ENCODE results near the gene HOXD9. TPM values are rescaled to one million over a fixed set of nuclear protein-coding genes. Genes with fewer than 3 reads are reported as not detected.

Gene HOXD9
- total and polyA plus RNA-seq, 2 of the 8 experiments (the other 6 are each of a cell fraction or from before 2014, with no cell fraction given): not detected

GRCh38 chr2:176102309-176102866 lies 20.1 kb upstream of the HOXD9 start:
- no peak overlapping the region for H2AFZ ChIP-seq (ENCODE audit: low read length)
- H2BK12ac ChIP-seq (ENCODE audit: low read depth, low read length): peak overlapping the region; percentile 80; the same call in 1 of the 2 replicates
- H3K4me1 ChIP-seq (replicated peaks in 1 of 4; ENCODE audit: control insufficient read depth in 3 of 4, insufficient read depth in 4 of 4, low read length in 3 of 4): peaks cover 0 to 35% (median 19%) of the 10 kb centered on the region in 4 experiments; a peak in 6 of 7 replicates
- no peak overlapping the region for H3K9ac ChIP-seq (replicated peaks in 1 of 4; ENCODE audit: extremely low read depth in 1 of 4, low read depth in 3 of 4, low read length in 3 of 4)
- H4K91ac ChIP-seq (replicated peaks; ENCODE audit: insufficient read length, low read length): no peak overlapping the region
- H3K79me2 ChIP-seq (ENCODE audit: control insufficient read depth in 1 of 2, insufficient read depth in 2 of 2, low read length in 2 of 2): no peaks in the 10 kb centered on the region
- H3K56ac ChIP-seq (replicated peaks; ENCODE audit: insufficient read length, low read depth, low read length): no peak overlapping the region
- H3K4me2 ChIP-seq (ENCODE audit: insufficient read depth in 1 of 2, low read depth in 2 of 2, low read length in 2 of 2): no peak overlapping the region
- no peak overlapping the region for H3K18ac ChIP-seq (ENCODE audit: extremely low read depth, low read length)
- no peaks in the 10 kb centered on the region for H3K79me1 ChIP-seq (ENCODE audit: low read depth, low read length)
- no peak for DNase-seq (ENCODE audit: low read depth in 1 of 2, low spot score in 2 of 2)
- TF ChIP-seq EZH2 (IDR thresholded peaks at IDR 0.05; ENCODE audit: low read depth, low read length, severe bottlenecking) (peak; percentile 79), TCF12 (IDR thresholded peaks at IDR 0.05; ENCODE audit: low read depth, low read length) (no peak), MAFK (IDR thresholded peaks at IDR 0.05; ENCODE audit: low read depth, low read length) (no peak), SIX5 (IDR thresholded peaks at IDR 0.05; ENCODE audit: low read depth, low read length) (no peak), RAD21 (IDR thresholded peaks at IDR 0.05 in 1 of 2, conservative IDR thresholded peaks at IDR 0.05 in 1 of 2; ENCODE audit: low read depth in 2 of 2, low read length in 2 of 2) (no peak), CBX8 (IDR thresholded peaks at IDR 0.05; ENCODE audit: borderline replicate concordance, low read depth, low read length) (peak; percentile 94), BRCA1 (IDR thresholded peaks at IDR 0.05; ENCODE audit: low read depth, low read length) (no peak), TAF1 (IDR thresholded peaks at IDR 0.05; ENCODE audit: low read depth, low read length) (no peak), ZNF274 (IDR thresholded peaks at IDR 0.05; ENCODE audit: borderline replicate concordance, extremely low read depth, low read length) (no peak), TAF7 (optimal IDR thresholded peaks at IDR 0.05; ENCODE audit: borderline replicate concordance, low read depth, low read length) (no peak)
- H3K23me2 ChIP-seq (ENCODE audit: low read depth, low read length): peaks cover 4% of the 10 kb centered on the region; the same call in 1 of the 2 replicates
- no peak overlapping the region for H2BK5ac ChIP-seq (ENCODE audit: low read depth, low read length)
- H3K14ac ChIP-seq (ENCODE audit: insufficient read length): no peak overlapping the region
- no peak overlapping the region for H3K23ac ChIP-seq (ENCODE audit: insufficient read length)
- H2BK15ac ChIP-seq (ENCODE audit: low read length): no peak overlapping the region
- no peak for FAIRE-seq
- no peak overlapping the region for H2BK120ac ChIP-seq (replicated peaks; ENCODE audit: low read depth, low read length)
- H3K4ac ChIP-seq (replicated peaks; ENCODE audit: insufficient read length, low read depth, low read length): no peak overlapping the region
- POLR2A ChIA-PET (ENCODE audit: partially characterized antibody): no interaction called here
- no peak overlapping the region for H3K4me3 ChIP-seq (ENCODE audit: extremely low read depth in 1 of 4, insufficient read depth in 2 of 4, low read depth in 3 of 4, low read length in 4 of 4)
- H3K27ac ChIP-seq (ENCODE audit: low read depth, low read length): no peak overlapping the region
- no peaks in the 10 kb centered on the region for H3K9me3 ChIP-seq (ENCODE audit: insufficient read depth in 2 of 2, low read depth in 1 of 2, low read length in 1 of 2)
- H4K8ac ChIP-seq (ENCODE audit: extremely low read depth, insufficient read depth, low read length): no peak overlapping the region
- H3K36me3 ChIP-seq (ENCODE audit: control insufficient read depth in 2 of 4, insufficient read depth in 4 of 4, low read length in 3 of 4): no peaks in the 10 kb centered on the region; a peak in 1 of 8 replicates
- CTCF ChIA-PET (ENCODE audit: partially characterized antibody): interaction anchor here (0.7 to 4.6 kb wide), 11 partner anchors 9 to 59 kb away, joined by 3 to 20 read pairs (median 6); no protein-coding TSS in a partner anchor
- H2BK20ac ChIP-seq (ENCODE audit: low read length): no peak overlapping the region
- WGBS, 2 experiments (ENCODE audit: extremely low coverage in 1 of 2, insufficient coverage in 1 of 2, insufficient read length in 1 of 2, insufficient replicate concordance in 2 of 2, low coverage in 1 of 2, low lambda C conversion rate in 2 of 2, missing lambda C conversion rate in 1 of 2): 33% methylated on average over 7 of the region's 7 CpGs; no CpG with 5 or more reads in 1 of the 2 experiments
- H2AK5ac ChIP-seq (ENCODE audit: low read depth, low read length): no peak overlapping the region
- no peak overlapping the region for H4K5ac ChIP-seq (ENCODE audit: insufficient read length, low read depth, low read length)
- peaks cover 96 to 100% (median 99%) of the 10 kb centered on the region in 4 experiments for H3K27me3 ChIP-seq (replicated peaks in 1 of 4; ENCODE audit: control insufficient read depth in 3 of 4, extremely low read depth in 1 of 4, insufficient read depth in 3 of 4, low read length in 3 of 4)
- H4K20me1 ChIP-seq (replicated peaks in 1 of 2; ENCODE audit: control insufficient read depth in 1 of 2, insufficient read depth in 2 of 2, low read length in 2 of 2): peaks cover 11 to 44% of the 10 kb centered on the region in 2 experiments
